ENCODE data around the gene CFD.

DNA sequence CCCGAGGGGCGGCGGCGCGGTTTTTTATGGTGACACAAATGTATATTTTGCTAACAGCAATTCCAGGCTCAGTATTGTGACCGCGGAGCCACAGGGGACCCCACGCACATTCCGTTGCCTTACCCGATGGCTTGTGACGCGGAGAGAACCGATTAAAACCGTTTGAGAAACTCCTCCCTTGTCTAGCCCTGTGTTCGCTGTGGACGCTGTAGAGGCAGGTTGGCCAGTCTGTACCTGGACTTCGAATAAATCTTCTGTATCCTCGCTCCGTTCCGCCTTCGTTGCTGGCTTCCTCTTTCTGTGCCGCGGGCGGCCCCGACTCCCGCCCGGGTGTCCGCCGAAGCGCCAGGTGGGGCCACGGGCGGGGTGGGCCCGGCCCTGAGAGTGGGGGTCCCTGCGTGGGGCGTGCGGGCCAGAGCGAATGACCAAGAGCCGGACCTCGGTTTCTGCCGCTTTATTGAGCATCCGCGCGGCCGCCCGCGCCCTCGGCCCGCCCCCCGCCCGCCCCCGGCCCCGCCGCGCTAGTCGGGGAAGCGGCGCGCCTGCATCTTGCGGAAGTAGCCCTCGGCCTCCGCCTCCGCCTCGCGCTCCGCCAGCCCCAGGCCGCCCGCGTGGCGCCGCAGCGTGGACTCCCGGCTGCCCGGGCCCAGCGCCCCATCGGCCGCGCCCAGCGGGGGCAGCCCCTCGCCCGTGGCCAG, 47.3 kb upstream of the CFD start:
- TF ChIP-seq, protein P1, sequence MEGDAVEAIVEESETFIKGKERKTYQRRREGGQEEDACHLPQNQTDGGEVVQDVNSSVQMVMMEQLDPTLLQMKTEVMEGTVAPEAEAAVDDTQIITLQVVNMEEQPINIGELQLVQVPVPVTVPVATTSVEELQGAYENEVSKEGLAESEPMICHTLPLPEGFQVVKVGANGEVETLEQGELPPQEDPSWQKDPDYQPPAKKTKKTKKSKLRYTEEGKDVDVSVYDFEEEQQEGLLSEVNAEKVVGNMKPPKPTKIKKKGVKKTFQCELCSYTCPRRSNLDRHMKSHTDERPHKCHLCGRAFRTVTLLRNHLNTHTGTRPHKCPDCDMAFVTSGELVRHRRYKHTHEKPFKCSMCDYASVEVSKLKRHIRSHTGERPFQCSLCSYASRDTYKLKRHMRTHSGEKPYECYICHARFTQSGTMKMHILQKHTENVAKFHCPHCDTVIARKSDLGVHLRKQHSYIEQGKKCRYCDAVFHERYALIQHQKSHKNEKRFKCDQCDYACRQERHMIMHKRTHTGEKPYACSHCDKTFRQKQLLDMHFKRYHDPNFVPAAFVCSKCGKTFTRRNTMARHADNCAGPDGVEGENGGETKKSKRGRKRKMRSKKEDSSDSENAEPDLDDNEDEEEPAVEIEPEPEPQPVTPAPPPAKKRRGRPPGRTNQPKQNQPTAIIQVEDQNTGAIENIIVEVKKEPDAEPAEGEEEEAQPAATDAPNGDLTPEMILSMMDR (conservative IDR thresholded peaks at IDR 0.05; ENCODE audit: low read length): no peak
- no peak for TF ChIP-seq EZH2phosphoT487 (IDR thresholded peaks at IDR 0.05; ENCODE audit: borderline replicate concordance, low read depth, low read length)
